T47D (cell line): ENCODE results near the gene NPAS3.

ENCODE experiments used
- DNase-seq, 2 experiments: peaks; one replicate each; pipeline versions ENCODE4 v3.0.0 to v3.0.0-alpha.2; 2011 to 2012; ENCODE audit warnings: low read depth in 1 of 2, low spot score in 1 of 2
- JUND ChIP-seq: IDR thresholded peaks from 2 replicates; pipeline ENCODE4 v1.6.1; 2012; ENCODE audit warnings: low read depth
- in situ Hi-C: cut with HindIII; loops from 2 replicates; pipeline ENCODE4 v1.10.0; 2016; ENCODE audit warnings: low sequenced_read_pairs, low pct_unique_long_range_greater_than_20kb

The NPAS3 gene

DNA sequence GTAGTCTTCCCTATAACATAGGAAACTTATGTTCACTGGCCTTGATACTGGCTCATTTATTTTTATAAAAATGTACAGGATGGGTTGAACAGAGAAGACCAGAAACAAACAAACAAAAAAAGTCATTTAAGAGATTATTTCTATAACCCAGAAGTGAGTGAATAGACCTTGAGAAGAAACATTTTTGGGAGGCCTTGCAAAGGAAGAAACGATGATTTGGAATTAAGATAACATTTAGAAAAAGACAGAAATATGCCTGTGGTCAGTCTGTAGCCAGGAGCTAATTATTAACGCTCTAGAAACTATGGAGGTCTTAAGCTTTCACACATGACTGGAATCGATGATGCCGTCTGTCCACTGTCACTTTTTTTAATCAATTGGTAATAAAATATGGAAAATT lies 748.2 kb downstream of the NPAS3 start:
- no peak for TF ChIP-seq JUND
- DNase-seq = no peak
- in situ Hi-C loops = no loop called here

DNA sequence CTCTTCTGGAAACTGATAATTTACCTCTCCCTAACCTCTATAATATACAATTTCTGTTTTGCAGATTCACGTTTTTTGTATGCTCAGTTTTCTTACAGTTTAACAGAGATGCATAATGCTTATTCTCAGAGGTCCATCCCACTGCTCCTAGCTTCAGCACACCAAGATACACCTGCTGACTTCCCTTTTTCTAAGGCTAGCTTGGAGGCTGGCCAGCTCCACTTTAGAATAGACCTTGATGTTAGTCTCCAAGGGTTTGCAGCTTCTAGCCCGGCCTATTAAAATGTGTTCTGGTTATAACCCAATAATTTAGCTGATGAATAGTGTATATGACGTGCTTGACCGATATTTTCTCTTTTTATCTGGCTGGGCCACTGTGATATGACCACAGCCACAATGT lies 751.0 kb downstream of the NPAS3 start:
- no peak for DNase-seq
- TF ChIP-seq JUND = no peak
- in situ Hi-C loops = no loop called here

DNA sequence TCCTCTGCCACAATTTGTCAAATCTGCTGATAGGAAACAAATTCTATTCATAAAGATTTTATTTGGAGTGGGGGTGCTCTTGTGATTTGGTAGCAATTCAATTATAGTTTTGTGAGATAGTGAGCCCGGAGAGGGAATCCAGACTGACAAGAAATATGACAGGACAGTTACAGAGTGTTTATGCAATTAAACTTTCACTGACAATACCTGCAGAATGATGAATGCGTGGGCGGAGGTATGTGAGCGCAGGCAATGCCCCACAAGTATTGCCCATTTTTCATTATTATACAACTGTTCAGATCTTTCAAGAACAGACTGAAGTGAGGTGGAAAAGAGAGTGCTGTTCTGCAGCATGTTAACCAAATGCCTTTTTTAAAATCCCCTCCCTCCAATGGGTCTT lies 753.2 kb downstream of the NPAS3 start:
- DNase-seq = no peak
- TF ChIP-seq JUND = no peak
- in situ Hi-C loops = no loop called here

DNA sequence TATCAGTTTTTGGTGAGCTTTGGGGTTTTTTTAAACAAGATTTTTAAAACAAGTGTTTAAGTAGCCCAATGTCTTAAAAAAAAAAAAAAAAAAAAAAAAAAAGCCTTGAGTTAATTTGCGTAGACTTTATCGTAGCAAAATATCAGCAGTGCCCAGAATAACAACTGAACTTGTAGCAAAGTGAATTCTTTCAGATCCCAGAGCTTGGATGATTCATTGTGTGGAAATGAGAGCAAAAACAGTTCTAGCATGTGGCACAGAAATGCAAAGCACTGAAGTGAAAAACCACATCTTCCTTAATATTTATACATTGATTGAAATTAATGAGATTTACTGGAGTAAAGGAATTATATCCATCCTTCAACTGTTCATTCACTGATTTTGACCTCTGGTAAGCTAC lies 754.1 kb downstream of the NPAS3 start:
- no peak for DNase-seq
- no peak for TF ChIP-seq JUND
- in situ Hi-C loops = no loop called here

DNA sequence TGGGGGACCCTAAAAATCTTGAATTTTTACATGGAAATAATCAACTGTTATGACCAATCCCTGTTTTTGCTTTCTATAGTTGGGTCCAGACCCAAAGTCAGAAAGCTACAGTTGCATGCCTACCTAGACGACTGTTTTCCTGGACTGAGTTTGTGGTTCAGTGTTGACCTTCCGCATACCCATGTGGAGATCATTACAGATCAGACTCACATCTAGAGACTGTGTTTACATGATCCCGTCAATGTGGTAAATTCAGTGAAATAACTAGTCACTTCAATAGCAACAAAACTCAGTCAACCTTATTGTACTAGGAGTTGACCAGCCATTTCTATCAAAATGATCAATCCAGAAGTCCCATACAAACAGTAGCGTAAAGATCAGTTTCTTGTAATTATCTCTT lies 754.6 kb downstream of the NPAS3 start:
- DNase-seq = no peak
- TF ChIP-seq JUND = no peak
- in situ Hi-C loops = no loop called here

DNA sequence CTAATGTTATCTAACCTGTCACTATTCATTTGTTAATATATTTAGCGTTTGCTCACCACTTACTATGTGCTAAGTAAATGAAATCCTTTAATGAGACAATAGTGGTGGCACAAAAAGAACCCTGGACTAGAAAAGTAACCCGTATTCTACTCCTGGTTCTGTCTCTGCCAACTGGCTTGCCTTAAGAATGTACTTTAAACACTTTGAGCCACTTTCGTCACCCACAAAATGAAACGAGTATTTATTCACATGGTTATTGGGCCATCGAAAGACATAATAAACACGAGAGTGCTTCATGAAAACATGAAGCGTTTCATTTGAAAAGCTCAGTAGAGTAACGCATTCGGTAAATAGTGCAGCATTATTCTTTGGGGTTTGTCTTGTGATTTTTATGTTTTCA lies 757.5 kb downstream of the NPAS3 start:
- no peak for DNase-seq
- in situ Hi-C loops = no loop called here
- TF ChIP-seq JUND = no peak

DNA sequence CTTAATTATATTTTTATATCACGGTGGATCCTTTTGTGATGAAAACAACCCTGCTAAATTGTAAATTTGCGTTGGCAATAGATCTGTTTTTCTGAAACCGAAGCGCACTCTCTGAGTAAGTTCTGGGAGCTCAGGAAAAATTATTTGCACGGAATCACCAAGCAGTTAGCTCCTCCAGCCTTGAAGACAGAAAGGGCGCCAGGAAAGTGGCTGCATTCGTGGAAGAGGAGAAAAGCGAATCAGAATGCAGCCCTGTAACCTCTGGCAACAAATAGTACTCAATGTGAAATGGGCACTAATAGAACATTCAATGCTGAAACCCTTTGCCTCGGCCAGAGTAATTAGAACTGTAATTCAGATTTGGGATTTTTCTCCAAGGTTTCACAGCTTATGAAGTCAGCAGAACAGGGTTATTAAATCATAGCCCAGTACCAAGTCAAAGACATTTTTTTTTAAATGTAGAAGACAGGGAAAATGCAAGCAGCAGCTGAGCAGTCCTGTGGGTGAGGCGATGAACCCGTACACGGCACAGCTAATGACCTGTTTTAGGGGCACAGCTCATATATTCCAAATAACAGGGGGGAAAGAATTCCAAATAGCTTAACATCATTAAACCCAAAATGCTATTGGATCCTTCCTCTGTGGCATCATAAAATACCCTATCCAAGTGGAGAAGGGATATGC lies 760.8 kb downstream of the NPAS3 start:
- TF ChIP-seq JUND = no peak
- in situ Hi-C loops = no loop called here

DNA sequence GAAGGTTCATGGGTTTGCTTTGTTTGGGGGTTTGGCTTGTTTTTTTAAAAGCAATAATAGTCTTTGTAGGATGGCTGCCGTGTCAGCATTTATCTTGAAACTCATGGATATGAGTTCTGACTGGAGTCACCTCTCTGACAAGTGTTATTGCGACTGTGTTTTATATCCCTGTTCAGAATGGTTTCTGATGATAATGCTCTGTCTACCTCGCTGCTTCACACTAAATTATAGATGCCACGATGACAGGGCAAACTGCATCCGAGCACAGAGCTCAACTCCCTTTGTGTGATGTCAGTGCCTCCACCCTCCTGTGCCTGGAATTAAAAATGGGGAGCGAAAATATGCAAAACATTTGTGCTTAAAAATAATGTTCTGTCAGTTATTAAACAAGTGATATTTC lies 761.4 kb downstream of the NPAS3 start:
- in situ Hi-C loops = no loop called here
- no peak for DNase-seq
- TF ChIP-seq JUND = no peak

More for the DNA sequence above, 760.8 kb downstream of the NPAS3 start:
- DNase-seq = no peak

DNA sequence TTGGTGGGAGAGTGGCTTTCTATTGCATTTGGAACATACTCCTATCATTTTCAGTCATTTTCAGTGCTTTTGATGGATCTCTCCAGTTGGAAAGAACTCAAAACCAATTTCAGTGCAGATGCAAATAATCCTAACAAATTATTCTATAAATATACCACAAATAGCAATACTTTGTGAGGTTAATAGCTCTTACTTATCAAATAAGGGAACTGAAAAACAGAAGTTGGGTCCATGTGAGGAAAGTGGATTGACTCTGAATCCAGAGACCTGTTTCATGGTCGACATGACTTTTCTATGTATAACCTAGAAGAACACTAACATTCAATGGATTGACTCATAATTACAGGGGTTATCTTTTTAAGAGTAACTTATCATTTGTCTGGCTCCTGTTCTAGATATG lies 763.6 kb downstream of the NPAS3 start:
- DNase-seq = no peak
- no peak for TF ChIP-seq JUND
- in situ Hi-C loops = no loop called here

DNA sequence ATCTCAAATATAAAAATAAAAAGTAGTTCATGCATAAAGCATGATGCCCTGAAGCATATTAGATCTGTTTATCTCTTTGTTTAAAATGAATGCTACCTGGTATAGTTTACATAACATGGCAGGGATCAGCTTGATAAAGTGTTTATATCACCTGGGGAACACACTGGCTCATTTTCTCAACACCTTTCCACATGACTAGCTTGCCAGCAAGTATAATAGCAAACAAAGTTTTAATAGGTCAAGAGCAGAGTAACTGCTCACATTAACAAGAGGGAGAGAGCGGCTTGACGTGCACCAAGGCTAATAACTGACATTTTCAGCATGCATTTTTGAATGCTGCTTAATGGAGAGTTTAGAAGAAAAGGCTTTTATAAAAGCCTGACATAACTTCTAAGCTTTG lies 765.8 kb downstream of the NPAS3 start:
- TF ChIP-seq JUND = no peak
- DNase-seq = no peak
- in situ Hi-C loops = no loop called here

DNA sequence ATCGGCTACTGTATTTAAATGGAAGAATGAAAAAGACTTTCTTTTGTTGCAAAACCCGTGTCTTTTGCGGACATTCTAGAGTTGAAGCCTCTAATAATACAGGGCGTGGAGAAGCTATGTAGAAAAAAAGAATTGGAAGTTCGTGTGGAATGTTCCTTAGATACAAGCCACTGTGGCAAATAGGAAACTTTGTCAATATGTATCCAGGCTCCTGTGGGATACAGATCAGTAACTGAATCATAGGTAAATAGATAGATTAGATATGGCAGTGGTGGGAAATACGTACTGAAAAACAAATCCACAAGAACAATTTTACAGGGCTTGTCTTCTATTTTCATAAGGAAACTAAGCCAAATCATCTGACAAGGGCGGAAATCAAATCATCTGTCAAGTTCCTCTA lies 766.8 kb downstream of the NPAS3 start:
- in situ Hi-C loops = no loop called here
- DNase-seq = no peak
- no peak for TF ChIP-seq JUND

DNA sequence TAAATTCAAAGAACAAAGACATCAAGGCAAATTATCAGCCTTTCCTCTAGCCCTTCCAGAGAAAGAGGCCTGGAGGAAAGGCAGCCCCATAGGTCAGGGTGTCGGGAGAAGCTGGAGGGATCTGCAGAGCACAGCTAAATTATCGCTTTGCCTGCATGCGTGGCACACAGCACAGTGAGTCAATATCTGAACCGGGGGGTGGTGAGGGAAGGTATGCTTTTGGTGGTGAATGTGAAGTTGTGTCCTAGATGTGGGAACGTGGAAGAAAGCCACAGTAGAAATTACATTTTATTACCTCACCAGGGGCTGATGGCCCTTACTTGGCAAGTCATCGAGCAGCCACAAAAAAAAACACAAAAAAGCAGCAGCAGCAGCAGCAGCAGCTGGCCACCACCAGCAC lies 769.0 kb downstream of the NPAS3 start:
- TF ChIP-seq JUND = no peak
- in situ Hi-C loops = no loop called here
- no peak for DNase-seq

DNA sequence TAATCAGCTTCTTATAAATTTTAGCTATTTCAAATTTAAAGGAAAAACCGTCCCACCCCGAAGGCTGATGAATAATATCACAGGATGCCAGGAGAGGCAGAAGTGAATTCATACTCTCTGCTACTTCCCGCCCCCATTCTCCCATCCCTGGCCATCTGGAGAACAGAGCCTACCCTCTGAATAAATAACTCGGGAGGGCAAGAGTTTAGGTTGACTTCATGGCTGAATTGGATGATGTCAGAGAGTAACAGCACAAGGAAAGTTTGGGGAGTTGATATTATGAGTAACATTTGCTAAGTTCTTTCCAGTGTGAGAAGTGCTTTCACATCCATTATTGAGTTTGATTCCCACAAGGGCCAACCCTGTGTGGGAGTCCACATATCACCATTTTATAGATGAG lies 770.6 kb downstream of the NPAS3 start:
- no peak for TF ChIP-seq JUND
- DNase-seq = no peak
- in situ Hi-C loops = no loop called here

DNA sequence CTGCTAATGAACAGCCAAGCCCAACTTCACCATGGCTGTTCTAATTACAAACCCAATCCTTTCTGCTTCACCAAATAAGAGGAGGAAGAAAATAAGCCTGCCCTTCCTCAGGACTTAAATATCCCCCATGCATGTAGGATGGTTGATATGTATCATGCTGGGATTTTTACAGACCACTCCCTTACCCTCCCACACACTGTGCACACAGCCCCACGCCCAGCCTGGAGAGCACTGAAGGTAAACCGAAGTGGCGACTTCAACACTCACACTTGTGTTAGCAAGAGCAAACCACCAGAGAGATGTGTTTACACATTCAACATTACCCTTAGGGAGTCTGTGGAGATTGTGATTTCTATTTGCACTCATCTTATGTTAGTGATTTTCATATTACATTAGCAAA lies 771.0 kb downstream of the NPAS3 start:
- in situ Hi-C loops = no loop called here
- TF ChIP-seq JUND = no peak
- no peak for DNase-seq
